IMR-90 (cell line): ENCODE data around the gene KDM2B. TPM values are rescaled to one million over a fixed set of nuclear protein-coding genes. Genes with fewer than 3 reads are reported as not detected.
"Not testable (repeated sequence)": the region's sequence is repeated elsewhere in the genome, so short reads cannot be mapped to it uniquely, and the experiment has no call there.

ENCODE experiments used
- ATAC-seq: fragments of 200-7000 bp; cut with Tn5 transposase; 2 replicates; pipeline ENCODE4 v1.9.1; 2020; ENCODE audit warnings: low read depth, mild to moderate bottlenecking, moderate library complexity
- BruUV-seq: library from RNA; stranded (reverse); fragments of 400-500 nt; replicated peaks from 2 replicates; lab custom pipeline; 2021; lab: Mats Ljungman, UMichigan
- CTCF ChIA-PET: fragments of 300-600 bp; formaldehyde crosslinking; extraction: SDS; loops from one replicate; lab custom pipeline; 2021; ENCODE audit warnings: antibody characterized with exemption; lab: Yijun Ruan, JAX
- POLR2A ChIA-PET: fragments of 300-600 bp; sonication (Branson Sonifier 250); formaldehyde crosslinking; loops from one replicate; lab custom pipeline; 2022; ENCODE audit warnings: antibody characterized with exemption; ENCODE audit not compliant: unreplicated experiment; lab: Charles Lee
- DNase-seq: peaks from one replicate; pipeline ENCODE4 v3.0.0; 2013
- H2AFZ ChIP-seq: replicated peaks from 2 replicates; pipeline ENCODE3; 2013; ENCODE audit warnings: low read length, mild to moderate bottlenecking; ENCODE audit not compliant: poor library complexity
- H2AK5ac ChIP-seq: 2 replicates; pipeline ENCODE4 v1.6.1; 2013; ENCODE audit warnings: low read depth, low read length, inconsistent platforms
- H2AK9ac ChIP-seq: replicated peaks from 2 replicates; pipeline ENCODE3; 2013; ENCODE audit warnings: mild to moderate bottlenecking, low read depth, low read length, moderate library complexity; ENCODE audit not compliant: poor library complexity
- H2BK120ac ChIP-seq: 2 replicates; pipeline ENCODE4 v1.6.1; 2013; ENCODE audit warnings: low read depth, low read length, inconsistent platforms
- H2BK15ac ChIP-seq: 3 replicates; pipeline ENCODE4 v1.6.1; 2013; ENCODE audit warnings: low read depth, low read length, inconsistent platforms
- H2BK20ac ChIP-seq: 2 replicates; pipeline ENCODE4 v1.6.1; 2013; ENCODE audit warnings: low read depth, mild to moderate bottlenecking, inconsistent platforms, low read length, moderate library complexity
- H2BK5ac ChIP-seq: 2 replicates; pipeline ENCODE4 v1.6.1; 2013; ENCODE audit warnings: mild to moderate bottlenecking, low read depth, low read length, inconsistent platforms; ENCODE audit not compliant: poor library complexity, severe bottlenecking
- H3K14ac ChIP-seq: replicated peaks from 2 replicates; pipeline ENCODE4 v1.6.1; 2013; ENCODE audit warnings: low read depth, low read length, inconsistent platforms
- H3K18ac ChIP-seq: 2 replicates; pipeline ENCODE4 v1.6.1; 2013; ENCODE audit warnings: low read depth, low read length, control low read depth
- H3K23ac ChIP-seq: 2 replicates; pipeline ENCODE4 v1.6.1; 2013; ENCODE audit warnings: low read depth, low read length, inconsistent platforms
- H3K27ac ChIP-seq: 2 replicates; pipeline ENCODE4 v1.5.1; 2013; ENCODE audit warnings: mild to moderate bottlenecking, control low read depth, low read length; ENCODE audit not compliant: insufficient read depth
- H3K27me3 ChIP-seq: 2 replicates; pipeline ENCODE4 v1.6.1; 2013; ENCODE audit warnings: low read length; ENCODE audit not compliant: control insufficient read depth, insufficient read depth
- H3K36me3 ChIP-seq: 2 replicates; pipeline ENCODE4 v1.6.1; 2013; ENCODE audit warnings: low read length, mixed read lengths; ENCODE audit not compliant: control insufficient read depth, insufficient read depth
- H3K4ac ChIP-seq: 2 replicates; pipeline ENCODE4 v1.6.1; 2013; ENCODE audit warnings: low read depth, low read length, inconsistent platforms
- H3K4me1 ChIP-seq: 2 replicates; pipeline ENCODE4 v1.6.1; 2013; ENCODE audit warnings: low read length, mixed read lengths; ENCODE audit not compliant: control insufficient read depth, insufficient read depth
- H3K4me2 ChIP-seq: 2 replicates; pipeline ENCODE4 v1.6.1; 2013; ENCODE audit warnings: low read depth, mild to moderate bottlenecking, control low read depth, low read length, moderate library complexity
- H3K4me3 ChIP-seq: 2 replicates; pipeline ENCODE4 v1.5.1; 2013; ENCODE audit warnings: low read depth, mild to moderate bottlenecking, control low read depth, low read length, moderate library complexity; ENCODE audit not compliant: insufficient read depth
- H3K56ac ChIP-seq: 2 replicates; pipeline ENCODE4 v1.6.1; 2013; ENCODE audit warnings: low read length, inconsistent platforms; ENCODE audit not compliant: insufficient read depth; ENCODE audit errors: extremely low read depth
- H3K79me1 ChIP-seq, 2 experiments: 2 replicates each; pipeline ENCODE4 v1.6.1; 2013; ENCODE audit warnings: low read length in 2 of 2, inconsistent platforms in 1 of 2, low read depth in 1 of 2
- H3K9ac ChIP-seq: 2 replicates; pipeline ENCODE4 v1.6.1; 2013; ENCODE audit warnings: low read depth, low read length, control low read depth
- H3K9me1 ChIP-seq: 2 replicates; pipeline ENCODE4 v1.6.1; 2013; ENCODE audit warnings: low read length, inconsistent platforms; ENCODE audit not compliant: insufficient read depth
- H3K9me3 ChIP-seq: 2 replicates; pipeline ENCODE4 v1.6.1; 2013; ENCODE audit warnings: low read length; ENCODE audit not compliant: control insufficient read depth, insufficient read depth
- H4K20me1 ChIP-seq: 2 replicates; pipeline ENCODE4 v1.6.1; 2013; ENCODE audit warnings: low read length, inconsistent platforms; ENCODE audit not compliant: insufficient read depth
- H4K5ac ChIP-seq: 2 replicates; pipeline ENCODE4 v1.6.1; 2013; ENCODE audit warnings: mild to moderate bottlenecking, low read depth, low read length, control low read depth
- H4K8ac ChIP-seq, 2 experiments: 2 replicates each; pipeline ENCODE4 v1.6.1; 2013; ENCODE audit warnings: low read depth in 2 of 2, low read length in 2 of 2, control low read depth in 1 of 2, inconsistent platforms in 1 of 2
- H4K91ac ChIP-seq: 2 replicates; pipeline ENCODE4 v1.6.1; 2013; ENCODE audit warnings: low read depth, low read length, inconsistent platforms; ENCODE audit not compliant: insufficient read depth
- WGBS, 2 experiments: methylation state at CpG; one replicate each; pipeline versions ENCODE4 v1.1.5 to v1.1.7; 2013; ENCODE audit warnings: missing lambda C conversion rate in 2 of 2; ENCODE audit not compliant: insufficient read length in 1 of 2; ENCODE audit errors: extremely low coverage in 2 of 2; 5-methylcytosine and 5-hydroxymethylcytosine counted together
- dilution Hi-C: fragments of 300-500 bp; cut with HindIII; formaldehyde crosslinking; loops from one replicate; pipeline ENCODE4 v1.14.3; 2018; ENCODE audit warnings: low sequenced_read_pairs; ENCODE audit not compliant: unreplicated experiment
- in situ Hi-C: fragments of 300-500 bp; cut with MboI; formaldehyde crosslinking; loops from 3 replicates; pipeline ENCODE4 v1.14.3; 2019; ENCODE audit warnings: low sequenced_read_pairs, inconsistent platforms, mixed read lengths
- intact Hi-C: fragments of 100-400 bp; cut with micrococcal nuclease; formaldehyde crosslinking; loops from 2 replicates; pipeline ENCODE4 v1.10.0; 2022
- polyA plus RNA-seq, 3 experiments: library from polyadenylated mRNA; depleted of rRNA; stranded (reverse); fragments of >200 nt; gene quantifications; 2 replicates each; pipeline ENCODE4 v1.2.3, GENCODE V29; 2012; ENCODE audit warnings: low replicate concordance in 1 of 3
- total RNA-seq: library from RNA; depleted of rRNA; stranded (reverse); fragments of >200 nt; gene quantifications from 2 replicates; pipeline ENCODE4 v1.2.3, GENCODE V29; 2012

The KDM2B gene
- total and polyA plus RNA-seq, 2 of the 4 experiments (the other 2 are of a cell fraction): 22.6 to 24.2 TPM

DNA sequence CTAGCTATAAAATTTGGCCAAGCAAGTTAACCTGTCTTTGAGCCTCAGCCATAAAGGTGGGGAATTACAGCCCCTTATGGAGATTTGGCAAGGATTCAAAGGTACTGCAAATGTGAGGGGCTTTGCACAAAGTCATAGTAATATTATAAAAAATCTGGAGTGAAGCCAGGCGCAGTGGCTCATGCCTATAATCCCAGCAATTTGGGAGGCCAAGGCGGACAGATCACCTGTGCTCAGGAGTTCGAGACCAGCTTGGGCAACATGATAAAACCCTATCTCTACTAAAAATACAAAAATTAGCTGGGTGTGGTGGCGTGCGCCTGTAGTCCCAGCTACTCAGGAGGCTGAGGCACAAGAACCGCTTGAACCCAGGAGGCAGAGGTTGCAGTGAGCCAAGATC lies 4.1 kb upstream of the KDM2B start:
- POLR2A ChIA-PET, H3K9me1 ChIP-seq, CTCF ChIA-PET, H3K36me3 ChIP-seq, ATAC-seq, H2BK5ac ChIP-seq, H2AK9ac ChIP-seq, DNase-seq, H3K9me3 ChIP-seq, in situ Hi-C loops, H2AFZ ChIP-seq, H3K4me2 ChIP-seq, H3K27me3 ChIP-seq, H4K5ac ChIP-seq, H4K8ac ChIP-seq, H3K4me1 ChIP-seq, dilution Hi-C loops, H3K4ac ChIP-seq, H3K23ac ChIP-seq, H2AK5ac ChIP-seq, H2BK20ac ChIP-seq, H2BK15ac ChIP-seq, H4K20me1 ChIP-seq, H3K14ac ChIP-seq, H3K9ac ChIP-seq, BruUV-seq, H3K27ac ChIP-seq, H4K91ac ChIP-seq, H3K18ac ChIP-seq, H3K56ac ChIP-seq, H3K4me3 ChIP-seq, H2BK120ac ChIP-seq: not testable (repeated sequence)
- H3K79me1 ChIP-seq: peaks cover 8 to 21% of the 10 kb centered on the region in 2 experiments; a peak in 3 of 4 replicates
- intact Hi-C loops: loop anchor here (5.0 kb wide), 1 partner anchor 42 kb away; the partner anchor contains the start of gene ORAI1
- 100% methylated on average over 1 of the region's 6 CpGs; no CpG with 5 or more reads in 1 of the 2 experiments for WGBS, 2 experiments

DNA sequence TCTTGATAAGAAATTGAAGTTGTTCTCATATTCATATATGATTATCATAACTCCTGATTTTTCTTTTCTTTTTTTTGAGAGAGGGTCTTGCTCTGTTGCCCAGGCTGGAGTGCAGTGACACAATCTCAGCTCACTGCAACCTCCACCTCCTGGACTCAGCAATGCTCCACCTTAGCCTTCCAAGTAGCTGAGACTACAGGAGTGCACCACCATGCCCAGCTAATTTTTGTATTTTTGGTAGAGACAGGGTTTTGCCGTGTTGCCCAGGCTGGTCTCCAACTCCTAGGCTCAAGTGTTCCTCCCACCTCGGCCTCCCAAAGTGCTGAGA lies 2.5 kb upstream of the KDM2B start:
- H3K14ac ChIP-seq, BruUV-seq, H2BK5ac ChIP-seq, H4K91ac ChIP-seq, H3K36me3 ChIP-seq, ATAC-seq, H3K9me1 ChIP-seq, H3K27ac ChIP-seq, CTCF ChIA-PET, H3K18ac ChIP-seq, H2AK9ac ChIP-seq, H4K20me1 ChIP-seq, H3K4me1 ChIP-seq, POLR2A ChIA-PET, H3K9ac ChIP-seq, H2BK20ac ChIP-seq, H3K23ac ChIP-seq, H4K5ac ChIP-seq, H4K8ac ChIP-seq, dilution Hi-C loops, H3K56ac ChIP-seq, H3K27me3 ChIP-seq, H3K4me3 ChIP-seq, H2BK120ac ChIP-seq, H3K4ac ChIP-seq, H3K4me2 ChIP-seq, H2AFZ ChIP-seq, DNase-seq, H2AK5ac ChIP-seq, H2BK15ac ChIP-seq, in situ Hi-C loops, H3K9me3 ChIP-seq: not testable (repeated sequence)
- intact Hi-C loops: loop anchor here (5.0 kb wide), 1 partner anchor 44 kb away; the partner anchor contains the start of gene ORAI1
- H3K79me1 ChIP-seq: peaks cover 12 to 27% of the 10 kb centered on the region in 2 experiments; a peak in 3 of 4 replicates
- WGBS, 2 experiments: no CpG with 5 or more reads among the region's 2 CpGs
